ENCODE data around the gene FKBP7. TPM values are rescaled to one million over a fixed set of nuclear protein-coding genes. Genes with fewer than 3 reads are reported as not detected.
A peak's percentile ranks its signal among the peaks of the same experiment; 100 is the strongest.

FKBP7 gene
- total RNA-seq, 1 experiment from 2014 or later = 4.8 TPM

DNA sequence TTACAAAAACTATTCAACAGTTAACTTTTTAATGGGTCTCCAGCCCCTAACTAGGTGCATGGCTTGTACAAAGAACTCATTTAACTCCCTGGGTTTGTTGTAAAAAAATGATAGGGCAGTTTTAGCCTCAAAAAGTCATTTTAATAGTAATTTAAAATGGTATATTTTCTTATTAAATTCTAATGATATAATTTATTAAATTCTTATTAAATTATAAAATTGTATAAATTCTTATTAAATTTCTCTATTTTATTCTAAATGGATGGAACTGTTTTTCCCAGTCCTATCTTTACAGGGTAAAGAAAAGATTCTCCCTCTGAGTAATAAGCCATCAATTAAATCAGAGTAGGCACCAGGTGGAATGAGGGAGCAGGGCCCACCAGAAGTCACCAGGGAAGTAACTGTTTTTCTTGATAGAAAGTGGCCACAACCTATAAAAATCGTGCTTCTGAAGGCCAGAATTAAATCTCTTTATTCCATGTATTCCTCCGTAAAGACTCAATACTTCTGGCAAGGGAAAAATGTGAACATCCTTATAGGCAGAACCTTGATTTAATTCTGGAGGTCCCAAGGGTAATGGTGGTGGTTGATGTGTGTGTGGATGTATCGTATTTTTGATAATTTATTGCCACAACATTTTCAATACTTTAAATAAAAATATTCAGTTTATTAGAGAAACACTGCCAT lies 814 bp downstream of the FKBP7 start:
- H3K9me3 Mint-ChIP-seq = no peaks in the 10 kb centered on the region; a peak in 1 of 5 replicates
- H3K9me3 ChIP-seq (ENCODE audit: control insufficient read depth, low read depth, low read length) = no peaks in the 10 kb centered on the region
- peak overlapping the region; percentile 98 for H3K4me2 ChIP-seq (ENCODE audit: insufficient read depth, insufficient read length, low read length)
- no peak overlapping the region for H4K91ac ChIP-seq (ENCODE audit: insufficient read length, low read depth, low read length)
- no peak overlapping the region for H2BK120ac ChIP-seq (ENCODE audit: low read depth, low read length, poor library complexity, severe bottlenecking)
- H3K14ac ChIP-seq (ENCODE audit: insufficient read depth, low read length) = no peak overlapping the region
- H2BK15ac ChIP-seq (ENCODE audit: low read depth, low read length) = no peak overlapping the region
- no peak overlapping the region for H2AFZ ChIP-seq (ENCODE audit: low read length)
- no peak overlapping the region for H3T11ph ChIP-seq (ENCODE audit: low read length)
- H2BK20ac ChIP-seq (ENCODE audit: low read depth, low read length, poor library complexity, severe bottlenecking) = no peak overlapping the region
- H2AK5ac ChIP-seq (ENCODE audit: insufficient read length, low read length) = no peak overlapping the region
- no peak overlapping the region for H3K9ac ChIP-seq (ENCODE audit: extremely low read depth, insufficient read length, low read length)
- no peak overlapping the region for H3K18ac ChIP-seq (ENCODE audit: insufficient read length, low read depth, low read length)
- peaks cover 3% of the 10 kb centered on the region; the same call in 1 of the 2 replicates for H3K79me2 ChIP-seq (ENCODE audit: insufficient read depth, low read length)
- no peaks in the 10 kb centered on the region; the same call in 1 of the 2 replicates for H3K27me3 Mint-ChIP-seq (ENCODE audit: low read depth)
- no peak overlapping the region for H2BK12ac ChIP-seq (ENCODE audit: insufficient read length, low read depth, low read length)
- no peaks in the 10 kb centered on the region for H3K36me3 Mint-ChIP-seq (ENCODE audit: insufficient read depth in 1 of 3, low read depth in 3 of 3)
- H3K4me1 ChIP-seq (ENCODE audit: insufficient read depth, low read length) = peaks cover 3% of the 10 kb centered on the region; the same call in 1 of the 2 replicates
- no peak overlapping the region for H3K27ac ChIP-seq (ENCODE audit: insufficient read length, low read depth, low read length)
- peaks cover 17 to 28% of the 10 kb centered on the region in 2 experiments for H3K4me1 Mint-ChIP-seq
- H3K4ac ChIP-seq (ENCODE audit: low read depth, low read length) = no peak overlapping the region
- H3K79me1 ChIP-seq (ENCODE audit: insufficient read depth, low read depth, low read length, poor library complexity, severe bottlenecking) = no peaks in the 10 kb centered on the region
- TF ChIP-seq, protein P1, sequence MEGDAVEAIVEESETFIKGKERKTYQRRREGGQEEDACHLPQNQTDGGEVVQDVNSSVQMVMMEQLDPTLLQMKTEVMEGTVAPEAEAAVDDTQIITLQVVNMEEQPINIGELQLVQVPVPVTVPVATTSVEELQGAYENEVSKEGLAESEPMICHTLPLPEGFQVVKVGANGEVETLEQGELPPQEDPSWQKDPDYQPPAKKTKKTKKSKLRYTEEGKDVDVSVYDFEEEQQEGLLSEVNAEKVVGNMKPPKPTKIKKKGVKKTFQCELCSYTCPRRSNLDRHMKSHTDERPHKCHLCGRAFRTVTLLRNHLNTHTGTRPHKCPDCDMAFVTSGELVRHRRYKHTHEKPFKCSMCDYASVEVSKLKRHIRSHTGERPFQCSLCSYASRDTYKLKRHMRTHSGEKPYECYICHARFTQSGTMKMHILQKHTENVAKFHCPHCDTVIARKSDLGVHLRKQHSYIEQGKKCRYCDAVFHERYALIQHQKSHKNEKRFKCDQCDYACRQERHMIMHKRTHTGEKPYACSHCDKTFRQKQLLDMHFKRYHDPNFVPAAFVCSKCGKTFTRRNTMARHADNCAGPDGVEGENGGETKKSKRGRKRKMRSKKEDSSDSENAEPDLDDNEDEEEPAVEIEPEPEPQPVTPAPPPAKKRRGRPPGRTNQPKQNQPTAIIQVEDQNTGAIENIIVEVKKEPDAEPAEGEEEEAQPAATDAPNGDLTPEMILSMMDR (conservative IDR thresholded peaks at IDR 0.05) = no peak
- no peak overlapping the region for H4K8ac ChIP-seq (replicated peaks; ENCODE audit: insufficient read length, low read depth, low read length)
- no peaks in the 10 kb centered on the region for H3K27me3 ChIP-seq (ENCODE audit: insufficient read depth, low read length)
- DNase-seq = no peak
- no CpG with 5 or more reads among the region's 3 CpGs for WGBS (ENCODE audit: extremely low coverage, insufficient read length, low lambda C conversion rate)
- H4K5ac ChIP-seq (ENCODE audit: insufficient read length, low read depth, low read length) = no peak overlapping the region
- peak overlapping the region; percentile 91 to 97 for H3K4me3 Mint-ChIP-seq
- H3K56ac ChIP-seq (ENCODE audit: insufficient read length, low read depth, low read length) = no peak overlapping the region
- no peak overlapping the region for H3K27ac Mint-ChIP-seq
- no peaks in the 10 kb centered on the region for H4K20me1 ChIP-seq (ENCODE audit: control insufficient read depth, insufficient read depth, insufficient read length)
- H3K23ac ChIP-seq (ENCODE audit: insufficient read length, low read depth, low read length) = no peak overlapping the region
- H3K23me2 ChIP-seq (ENCODE audit: insufficient read length, low read depth, low read length, poor library complexity, severe bottlenecking) = peaks cover 11% of the 10 kb centered on the region
- no peak overlapping the region for H2BK5ac ChIP-seq (ENCODE audit: insufficient read length, low read length)
